Measurements from ENCODE around the gene ZXDC.

- TF ChIP-seq CTCF (IDR thresholded peaks at IDR 0.05): no peak
- no peak for TF ChIP-seq POLR2A (IDR thresholded peaks at IDR 0.05)
Measured at GRCh38 chr3:126448893-126449180, 26.9 kb downstream of the ZXDC start.

Measured in lower leg skin (tissue), 3 donors.